ENCODE results near the gene ZNF837. TPM values are rescaled to one million over a fixed set of nuclear protein-coding genes. Genes with fewer than 3 reads are reported as not detected.

Gene ZNF837
- total RNA-seq, 2 donors from 2014 or later: 2.4 to 2.5 TPM

GRCh38 chr19:58332697-58333096, 48.1 kb downstream of the ZNF837 start:
- intact Hi-C loops (cut with DNase I, micrococcal nuclease): no loop called here
- ATAC-seq (no peak), DNase-seq (no peak)

GRCh38 chr19:58330458-58330857, 50.4 kb downstream of the ZNF837 start:
- DNase-seq: no peak
- ATAC-seq: no peak

GRCh38 chr19:58328999-58329398, 51.8 kb downstream of the ZNF837 start:
- intact Hi-C loops (cut with DNase I, micrococcal nuclease): no loop called here
- ATAC-seq (no peak), DNase-seq (no peak)

More at GRCh38 chr19:58330458-58330857, 50.4 kb downstream of the ZNF837 start:
- intact Hi-C loops (cut with DNase I, micrococcal nuclease): no loop called here

- DNase-seq (peak; percentile 97 to 99), ATAC-seq (peak; percentile 96)
- intact Hi-C loops (cut with DNase I, micrococcal nuclease): no loop called here
These were observed 53.7 kb downstream of the ZNF837 start, which contains the start of gene ZSCAN22 for GRCh38 chr19:58326914-58327726. TSS of gene ZSCAN22 (plus strand) at chr19:58326994. CDS start at chr19:58334803, 7,809 bp downstream.

GRCh38 chr19:58326501-58326913, 54.3 kb downstream of the ZNF837 start:
- intact Hi-C loops (cut with DNase I, micrococcal nuclease): no loop called here
- DNase-seq (no peak), ATAC-seq (peak; percentile 19)

GRCh38 chr19:58325311-58326022, 55.4 kb downstream of the ZNF837 start:
- intact Hi-C loops (cut with DNase I, micrococcal nuclease): no loop called here
- DNase-seq (no peak), ATAC-seq (no peak)

- intact Hi-C loops (cut with DNase I, micrococcal nuclease): no loop called here
- ATAC-seq: no peak
- no peak for DNase-seq
These were observed 61.6 kb downstream of the ZNF837 start for GRCh38 chr19:58319241-58319640.

GRCh38 chr19:58318297-58318696, 62.5 kb downstream of the ZNF837 start:
- intact Hi-C loops (cut with DNase I, micrococcal nuclease): no loop called here
- DNase-seq (no peak), ATAC-seq (no peak)

Small RNA genes lying within 50 kb of the gene (microRNA-seq; reads per million reads assigned to microRNA genes)
- gene MIR4754: 0 to 6.8 reads per million in 2 donors
- 0 reads per million in 2 donors for gene MIR6806

Other genes with a start within 250 kb of the ZNF837 start
- 1 to 10 TPM; 3.1 to 3.9 TPM for gene ZNF329, start 230.2 kb downstream of the ZNF837 start, total RNA-seq
- gene ZNF274, start 198.0 kb downstream of the ZNF837 start, total RNA-seq: 10 to 100 TPM; 14.4 to 17.4 TPM
- 10 to 100 TPM; 17.6 to 29.9 TPM for gene ZNF544, start 152.1 kb downstream of the ZNF837 start, total RNA-seq
- 1 to 10 TPM; 3.5 to 4.1 TPM for gene ZNF8, start 102.1 kb downstream of the ZNF837 start, total RNA-seq
- gene ERVK3-1, start 75.7 kb downstream of the ZNF837 start, total RNA-seq: 10 to 100 TPM; 24.3 to 26.9 TPM
- 1 to 10 TPM; 2.6 to 2.8 TPM for gene ZSCAN22, start 54.0 kb downstream of the ZNF837 start, total RNA-seq
- gene A1BG, start 27.5 kb downstream of the ZNF837 start, total RNA-seq: 1 to 10 TPM; 2.1 to 2.5 TPM
- gene ZNF497, start 18.3 kb downstream of the ZNF837 start, total RNA-seq: 1 to 10 TPM in 1 of 2 donors, under 1 TPM in 1; 0.73 to 1.6 TPM
- gene RPS5, start 6.2 kb upstream of the ZNF837 start, total RNA-seq: 100 to 1,000 TPM; 600 to 683 TPM
- not detected for gene RNF225, start 14.6 kb upstream of the ZNF837 start, total RNA-seq
- gene ZNF584, start 27.6 kb upstream of the ZNF837 start, total RNA-seq: 1 to 10 TPM; 7.8 to 7.9 TPM
- gene ZNF132, start 59.1 kb upstream of the ZNF837 start, total RNA-seq: 1 to 10 TPM; 3.0 to 4.6 TPM
- 1 to 10 TPM; 4.7 to 5.1 TPM for gene ZNF324B, start 70.6 kb upstream of the ZNF837 start, total RNA-seq
- 10 to 100 TPM; 11.6 to 14.0 TPM for gene ZNF324, start 86.0 kb upstream of the ZNF837 start, total RNA-seq
- 10 to 100 TPM in 1 of 2 donors, 1 to 10 TPM in 1; 10.0 to 11.2 TPM for gene ZNF446, start 95.3 kb upstream of the ZNF837 start, total RNA-seq
- gene SLC27A5, start 131.0 kb upstream of the ZNF837 start, total RNA-seq: 1 to 10 TPM; 2.8 to 4.6 TPM
- 10 to 100 TPM; 13.7 to 14.3 TPM for gene ZBTB45, start 138.8 kb upstream of the ZNF837 start, total RNA-seq
- 100 to 1,000 TPM; 171 to 184 TPM for gene TRIM28, start 163.0 kb upstream of the ZNF837 start, total RNA-seq
- gene CHMP2A, start 174.1 kb upstream of the ZNF837 start, total RNA-seq: 100 to 1,000 TPM; 204 to 215 TPM
- gene UBE2M, start 177.6 kb upstream of the ZNF837 start, total RNA-seq: 10 to 100 TPM; 55.8 to 70.4 TPM
- gene MZF1, start 192.3 kb upstream of the ZNF837 start, total RNA-seq: 10 to 100 TPM; 22.8 to 28.9 TPM

Measured in left colon (tissue), 2 donors.